HFFc6 (cell line): ENCODE data around the gene OAS2. TPM values are rescaled to one million over a fixed set of nuclear protein-coding genes. Genes with fewer than 3 reads are reported as not detected.
"Not testable (repeated sequence)": the region's sequence is repeated elsewhere in the genome, so short reads cannot be mapped to it uniquely, and the experiment has no call there.

Experiments
- DNase-seq: peaks from one replicate; pipeline ENCODE4 v3.0.0-alpha.2; 2018
- H3K27ac Mint-ChIP-seq: 2 replicates; pipeline ENCODE4 v1.8.0; 2020; ENCODE audit warnings: mild to moderate bottlenecking, mixed read lengths
- H3K27me3 Mint-ChIP-seq: 2 replicates; pipeline ENCODE4 v1.8.0; 2021; ENCODE audit warnings: mild to moderate bottlenecking, moderate library complexity, mixed read lengths; ENCODE audit not compliant: insufficient read depth
- H3K36me3 Mint-ChIP-seq: 2 replicates; pipeline ENCODE4 v1.8.0; 2021; ENCODE audit warnings: low read depth, mixed read lengths
- H3K4me1 Mint-ChIP-seq: 2 replicates; pipeline ENCODE4 v1.8.0; 2020; ENCODE audit warnings: low read depth, mixed read lengths
- H3K4me3 Mint-ChIP-seq: 2 replicates; pipeline ENCODE4 v1.8.0; 2020; ENCODE audit warnings: mild to moderate bottlenecking, moderate library complexity, mixed read lengths
- H3K9me3 Mint-ChIP-seq: 2 replicates; pipeline ENCODE4 v1.8.0; 2020; ENCODE audit warnings: mild to moderate bottlenecking, mixed read lengths
- CTCF ChIP-seq: fragments of 200-600 bp; sonication (generic); IDR thresholded peaks from 2 replicates; pipeline ENCODE4 v1.5.0; 2021; ENCODE audit warnings: antibody characterized with exemption, mild to moderate bottlenecking
- total RNA-seq, 6 experiments: library from RNA; stranded (reverse); fragmentation: NEBNext Ultra II Directional; extraction: Animal tissue kit (Norgen Biotek cat#: 25700); gene quantifications; 2 replicates in 1 of 6; 3 replicates in 5 of 6; pipeline ENCODE4 v1.2.3, GENCODE V29; 2021

Gene OAS2
- total RNA-seq, 6 experiments from 2014 or later: 0.28 to 0.63 (median 0.47) TPM

GRCh38 chr12:112946236-112947000 lies 31.9 kb upstream of the OAS2 start:
- no peak overlapping the region for H3K27ac Mint-ChIP-seq
- H3K4me1 Mint-ChIP-seq: no peaks in the 10 kb centered on the region
- no peak for TF ChIP-seq CTCF
- no peaks in the 10 kb centered on the region for H3K27me3 Mint-ChIP-seq
- H3K9me3 Mint-ChIP-seq: no peaks in the 10 kb centered on the region
- H3K4me3 Mint-ChIP-seq: no peak overlapping the region
- peaks cover 7% of the 10 kb centered on the region; the same call in 1 of the 2 replicates for H3K36me3 Mint-ChIP-seq
- DNase-seq: no peak

GRCh38 chr12:112947314-112947713 lies 31.0 kb upstream of the OAS2 start:
- no peak for DNase-seq
- H3K4me1 Mint-ChIP-seq: no peaks in the 10 kb centered on the region
- no peaks in the 10 kb centered on the region for H3K9me3 Mint-ChIP-seq
- H3K4me3 Mint-ChIP-seq: no peak overlapping the region
- H3K27me3 Mint-ChIP-seq: no peaks in the 10 kb centered on the region
- H3K27ac Mint-ChIP-seq: no peak overlapping the region
- TF ChIP-seq CTCF: no peak
- peaks cover 7% of the 10 kb centered on the region for H3K36me3 Mint-ChIP-seq

GRCh38 chr12:112947761-112948160 lies 30.6 kb upstream of the OAS2 start:
- Mint-ChIP-seq H3K4me3 (no peak overlapping the region), H3K36me3 (peaks cover 7% of the 10 kb centered on the region), H3K27ac (no peak overlapping the region), H3K4me1 (no peaks in the 10 kb centered on the region), H3K9me3 (no peaks in the 10 kb centered on the region), H3K27me3 (no peaks in the 10 kb centered on the region)
- DNase-seq: no peak
- TF ChIP-seq CTCF: no peak

GRCh38 chr12:112948806-112949205 lies 29.5 kb upstream of the OAS2 start:
- Mint-ChIP-seq H3K4me1 (no peaks in the 10 kb centered on the region), H3K9me3 (no peaks in the 10 kb centered on the region), H3K36me3 (peaks cover 7% of the 10 kb centered on the region), H3K4me3 (no peak overlapping the region), H3K27ac (no peak overlapping the region), H3K27me3 (no peaks in the 10 kb centered on the region)
- no peak for DNase-seq
- no peak for TF ChIP-seq CTCF

- H3K4me3 Mint-ChIP-seq: no peak overlapping the region
- no peak for TF ChIP-seq CTCF
- no peak overlapping the region for H3K27ac Mint-ChIP-seq
- H3K36me3 Mint-ChIP-seq: peaks cover 7% of the 10 kb centered on the region
- H3K9me3 Mint-ChIP-seq: no peaks in the 10 kb centered on the region
- H3K27me3 Mint-ChIP-seq: no peaks in the 10 kb centered on the region
- no peak for DNase-seq
- H3K4me1 Mint-ChIP-seq: no peaks in the 10 kb centered on the region
These were observed 27.6 kb upstream of the OAS2 start for GRCh38 chr12:112950701-112951100.

- not testable (repeated sequence) for H3K4me3 Mint-ChIP-seq, H3K27me3 Mint-ChIP-seq, H3K4me1 Mint-ChIP-seq, DNase-seq, H3K27ac Mint-ChIP-seq
- Mint-ChIP-seq H3K9me3 (peaks cover 12% of the 10 kb centered on the region), H3K36me3 (peaks cover 24% of the 10 kb centered on the region; the same call in 1 of the 2 replicates)
These were observed 21.2 kb upstream of the OAS2 start for GRCh38 chr12:112957125-112957524.
